GM18498 (cell line): ENCODE data around the gene SPNS3.

Experiments used
- ATAC-seq: cut with Tn5 transposase; IDR thresholded peaks from one replicate; pipeline ENCODE4 v1.9.1; 2021; ENCODE audit warnings: mild to moderate bottlenecking, moderate library complexity; ENCODE audit not compliant: unreplicated experiment

The SPNS3 gene

DNA sequence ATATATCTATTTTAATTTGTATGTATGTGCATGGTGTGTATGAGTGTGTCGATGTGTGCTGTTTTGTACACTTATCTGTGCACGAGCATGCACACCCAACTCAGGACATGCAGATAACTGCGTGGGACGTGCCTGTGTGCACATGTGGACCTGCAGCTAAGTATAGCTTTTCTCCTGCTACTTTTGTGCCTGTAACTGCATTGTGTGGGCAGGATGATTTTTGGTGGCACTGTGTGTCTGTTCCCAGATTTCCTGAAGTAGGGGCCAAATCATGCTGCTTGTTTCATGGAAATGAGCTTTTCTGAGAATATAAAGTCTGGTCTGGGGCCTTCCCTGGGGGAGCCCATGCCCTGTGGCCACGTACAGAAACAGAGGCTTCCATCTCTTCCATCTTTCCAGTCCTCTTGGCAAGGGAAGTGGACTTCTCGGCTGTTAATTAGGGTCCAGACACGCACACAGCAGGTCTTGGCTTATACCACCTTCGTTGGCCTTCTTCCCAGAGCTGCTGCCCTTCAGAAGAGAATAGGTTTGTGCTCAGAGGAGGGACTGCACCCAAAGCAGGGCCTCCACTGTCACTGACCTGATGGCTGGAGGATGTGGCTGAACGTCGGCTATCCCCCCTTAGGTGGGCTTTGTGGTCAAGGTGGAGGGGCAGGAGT is 30.2 kb downstream of the SPNS3 start:
- ATAC-seq, result no peak

DNA sequence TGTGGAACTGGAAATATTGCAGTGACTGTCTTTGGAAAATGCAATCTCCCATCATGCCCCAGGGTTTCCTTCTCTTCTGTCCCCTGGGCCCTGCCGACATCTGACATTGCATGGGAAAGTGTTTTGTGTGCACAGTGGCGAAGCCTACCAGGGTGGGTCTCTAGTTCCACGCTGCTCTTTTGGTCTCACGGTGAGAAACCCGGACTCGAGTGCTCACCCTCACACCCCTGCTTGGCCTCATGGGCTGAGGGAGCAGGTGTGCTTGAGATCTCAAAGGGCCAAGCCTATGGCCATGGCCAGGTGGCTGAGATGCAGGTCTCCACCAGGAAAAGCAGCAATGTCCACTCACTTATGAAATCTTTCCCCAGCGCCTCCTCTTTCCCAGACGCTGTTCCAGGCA is 32.0 kb downstream of the SPNS3 start:
- no peak for ATAC-seq

DNA sequence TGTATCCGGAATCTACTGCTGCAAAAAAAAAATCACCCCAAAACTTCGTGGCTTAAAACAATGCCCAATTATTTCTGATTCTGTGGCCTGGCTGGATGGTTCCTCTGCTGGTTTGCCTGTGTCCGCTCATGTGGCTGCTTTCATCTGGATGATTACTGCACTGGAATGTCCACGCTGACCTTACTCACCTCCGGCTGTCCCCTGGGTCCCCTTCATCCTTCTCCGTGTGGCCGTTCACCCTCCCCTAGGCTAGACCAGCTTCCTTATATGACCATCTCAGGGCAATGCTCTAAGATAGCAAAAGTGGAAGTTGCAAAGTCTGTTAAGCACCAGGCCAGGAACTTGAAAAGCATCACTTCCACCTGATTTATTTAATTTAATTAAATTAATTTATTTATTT is 33.5 kb downstream of the SPNS3 start:
- ATAC-seq, result no peak

DNA sequence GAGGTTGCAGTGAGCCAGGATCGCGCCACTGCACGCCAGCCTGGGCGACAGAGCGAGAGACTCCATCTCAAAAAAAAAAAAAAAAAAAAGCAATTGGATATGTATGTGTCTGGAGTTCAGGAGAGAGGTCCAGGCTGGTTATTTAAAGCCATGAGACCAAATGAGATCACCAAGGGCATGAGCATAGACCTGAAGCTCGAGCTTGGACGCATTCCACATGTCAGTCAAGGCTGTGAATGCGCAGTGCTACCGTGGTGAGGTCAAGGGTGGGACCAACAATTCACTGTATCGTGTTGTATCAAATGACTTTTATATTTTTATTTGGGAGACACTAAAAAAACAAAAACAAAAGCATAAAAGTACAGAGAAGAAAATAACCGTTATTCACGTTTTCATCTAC is 35.8 kb downstream of the SPNS3 start:
- no peak for ATAC-seq

DNA sequence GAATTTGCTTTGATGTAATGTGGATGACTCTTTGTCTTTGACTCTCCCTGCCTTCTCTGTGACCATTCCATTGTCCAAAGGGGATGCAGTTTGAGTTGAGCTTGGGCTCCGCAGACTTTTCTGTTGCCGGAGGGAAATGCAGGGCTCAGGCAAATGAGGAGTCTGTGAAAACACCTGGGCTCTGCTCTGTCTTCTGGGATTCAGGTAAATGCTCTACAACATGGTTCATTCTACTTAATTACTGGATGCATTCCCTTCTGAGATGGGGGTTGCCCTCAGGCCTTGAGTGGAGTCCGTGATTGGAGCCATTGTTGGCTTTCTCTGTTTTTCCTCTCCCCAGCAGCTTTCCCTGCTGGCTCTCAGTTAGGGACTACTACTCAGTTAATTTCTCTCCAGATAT is 38.5 kb downstream of the SPNS3 start:
- ATAC-seq, result no peak

DNA sequence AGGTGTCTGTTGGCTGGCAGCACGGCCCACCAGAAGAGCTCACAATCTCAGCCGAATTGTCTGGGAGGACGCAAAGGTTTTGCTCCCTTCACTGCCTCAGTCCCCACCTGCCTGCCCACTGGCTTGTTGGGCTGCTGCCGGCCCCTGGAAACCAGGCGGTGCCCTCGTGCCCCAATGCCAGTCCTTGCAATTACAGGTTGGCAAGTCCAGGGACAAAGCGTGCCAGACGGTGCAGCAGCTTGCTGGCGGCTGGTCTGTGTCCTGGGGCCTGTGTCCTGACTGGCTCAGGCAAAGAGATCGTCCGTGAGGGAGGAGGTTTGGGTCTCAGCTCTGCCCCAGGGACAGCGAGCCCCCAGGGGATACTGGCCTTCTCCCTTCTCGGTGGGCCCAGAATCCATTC is 40.4 kb downstream of the SPNS3 start:
- ATAC-seq, result no peak

DNA sequence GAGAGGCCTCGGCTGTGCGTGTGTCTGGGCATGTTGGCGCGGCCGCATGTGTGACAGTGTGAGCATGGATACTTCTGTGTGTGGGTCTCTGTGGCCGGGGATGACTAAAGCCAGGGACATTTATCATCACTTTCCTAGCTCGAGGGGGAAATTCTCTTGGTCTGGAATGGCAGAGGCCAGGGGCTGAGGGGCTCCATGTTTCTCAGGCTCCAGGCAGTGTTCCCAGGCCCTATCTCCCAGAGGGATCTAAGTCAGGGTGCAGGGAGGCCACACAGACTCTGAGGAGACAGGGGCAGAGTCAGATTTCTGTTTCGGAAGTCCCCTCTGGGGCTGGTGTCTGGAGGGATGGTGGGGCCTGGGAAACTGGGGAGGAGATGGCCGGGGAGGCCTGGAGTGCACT is 41.3 kb downstream of the SPNS3 start:
- no peak for ATAC-seq

DNA sequence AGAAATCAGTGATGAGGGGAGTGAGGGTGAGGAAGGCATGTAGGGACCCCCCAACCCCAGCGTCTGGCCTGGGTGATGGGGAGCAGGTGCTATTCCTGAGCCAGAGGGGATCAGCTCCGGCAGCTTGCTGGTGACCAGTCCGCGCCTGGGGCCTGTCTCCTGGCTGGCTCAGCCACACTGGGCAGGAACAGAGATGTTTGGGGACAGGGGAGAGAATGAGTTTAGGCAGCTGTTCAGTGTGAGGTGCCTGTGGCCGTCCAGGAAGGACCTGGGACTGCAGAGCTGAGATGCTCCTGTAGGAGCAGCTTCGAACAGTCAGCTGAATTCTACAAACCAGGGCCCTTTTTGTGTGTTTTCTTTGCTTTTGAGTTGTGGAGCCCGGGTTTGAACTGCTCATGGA is 41.7 kb downstream of the SPNS3 start:
- no peak for ATAC-seq

DNA sequence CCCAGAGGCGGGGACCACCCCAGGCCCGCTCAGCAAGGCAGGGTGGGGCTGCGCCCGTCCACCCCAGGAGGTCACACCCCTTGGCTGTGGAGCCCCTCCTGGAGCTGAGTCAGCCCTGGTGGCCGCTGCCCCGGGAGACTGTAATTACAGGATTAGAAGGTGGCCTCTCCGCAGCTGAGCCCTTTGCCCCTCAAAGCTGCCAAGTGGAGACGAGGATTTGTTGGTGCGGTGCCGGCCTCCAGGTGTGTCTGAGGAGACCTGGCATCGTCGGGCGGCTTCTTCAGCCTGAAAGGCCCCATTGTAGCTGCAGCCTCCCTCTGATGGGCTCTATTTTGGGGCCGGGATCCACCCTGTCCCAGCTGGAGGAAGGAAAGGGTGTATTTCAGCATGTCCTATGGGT is 42.3 kb downstream of the SPNS3 start:
- no peak for ATAC-seq

DNA sequence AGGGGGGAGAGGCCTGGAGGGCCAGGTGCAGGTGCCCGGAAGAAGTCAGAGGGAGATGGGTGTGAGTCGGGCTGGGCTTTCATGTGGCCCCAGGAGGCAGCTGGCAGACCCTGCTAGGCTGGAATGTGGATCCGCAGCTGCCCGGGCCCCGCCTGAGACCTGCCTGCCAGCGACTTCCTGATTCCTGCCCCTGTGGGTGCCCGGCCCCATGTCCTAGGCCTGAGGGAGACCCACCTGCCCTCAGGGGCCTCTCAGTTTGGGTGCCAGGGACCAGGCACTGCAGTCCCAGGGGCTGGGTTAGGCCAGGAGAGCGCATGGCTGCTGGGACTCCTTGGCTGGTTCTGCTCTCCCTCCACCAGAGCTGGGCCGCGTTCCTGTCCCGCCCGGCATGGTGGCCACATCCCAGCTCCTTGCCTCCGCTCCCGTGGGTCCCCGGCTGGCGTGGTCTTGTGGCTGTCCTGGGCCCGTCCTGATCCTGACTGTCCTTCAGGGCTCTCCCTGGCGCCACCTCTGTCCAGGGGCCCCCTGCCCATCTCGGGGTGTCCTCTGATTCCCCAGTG is 42.9 kb downstream of the SPNS3 start:
- no peak for ATAC-seq

DNA sequence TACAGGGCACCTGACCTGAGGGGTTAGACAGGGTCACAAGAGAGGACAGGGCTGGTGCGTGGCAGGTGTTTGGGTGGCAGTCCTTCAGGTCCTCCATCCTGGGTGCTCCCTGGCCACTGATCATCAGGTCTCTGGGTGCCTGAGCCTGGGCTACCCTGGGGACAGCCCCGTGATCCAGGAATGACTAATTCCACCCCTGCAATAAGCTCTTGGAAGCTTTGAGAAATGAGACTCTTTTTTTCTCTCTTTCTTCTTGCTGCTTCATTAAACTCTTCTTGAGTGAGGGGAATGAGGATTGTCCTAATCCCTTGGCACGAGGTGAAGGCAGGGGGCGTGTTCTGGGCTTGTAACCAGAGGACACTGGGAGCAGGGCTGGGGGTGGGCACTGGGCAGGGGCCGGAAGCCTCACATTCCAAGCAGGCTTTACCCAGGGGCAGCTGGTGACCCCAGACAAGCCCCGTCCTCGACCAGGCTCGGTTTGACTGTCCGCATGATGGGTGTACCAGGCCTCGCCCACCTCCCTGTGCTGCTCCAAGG is 43.6 kb downstream of the SPNS3 start:
- no peak for ATAC-seq

DNA sequence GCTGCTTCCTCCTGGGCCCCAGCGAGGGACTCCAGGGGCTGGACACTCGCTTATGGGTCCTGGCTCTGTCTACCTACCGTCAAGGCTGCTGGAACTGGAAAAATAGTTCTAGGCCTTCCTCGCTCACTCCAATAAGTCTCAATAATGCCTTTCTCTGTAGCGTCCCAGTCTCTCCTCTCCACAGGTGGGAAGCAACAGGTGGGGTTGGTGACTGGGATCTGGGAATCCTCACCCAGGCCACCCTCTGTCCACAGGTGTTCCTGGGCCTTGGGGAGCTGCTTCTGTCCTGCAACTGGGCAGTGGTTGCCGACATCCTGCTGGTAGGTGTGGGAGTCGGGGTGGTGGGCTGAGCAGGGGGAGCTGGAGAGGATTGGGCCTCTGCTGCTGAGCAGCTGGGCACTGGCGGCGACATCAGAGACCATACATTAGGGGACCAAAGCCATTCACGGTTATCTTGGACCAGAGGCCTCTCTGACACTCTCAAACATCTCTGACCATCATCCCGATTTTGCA is 44.6 kb downstream of the SPNS3 start:
- no peak for ATAC-seq

DNA sequence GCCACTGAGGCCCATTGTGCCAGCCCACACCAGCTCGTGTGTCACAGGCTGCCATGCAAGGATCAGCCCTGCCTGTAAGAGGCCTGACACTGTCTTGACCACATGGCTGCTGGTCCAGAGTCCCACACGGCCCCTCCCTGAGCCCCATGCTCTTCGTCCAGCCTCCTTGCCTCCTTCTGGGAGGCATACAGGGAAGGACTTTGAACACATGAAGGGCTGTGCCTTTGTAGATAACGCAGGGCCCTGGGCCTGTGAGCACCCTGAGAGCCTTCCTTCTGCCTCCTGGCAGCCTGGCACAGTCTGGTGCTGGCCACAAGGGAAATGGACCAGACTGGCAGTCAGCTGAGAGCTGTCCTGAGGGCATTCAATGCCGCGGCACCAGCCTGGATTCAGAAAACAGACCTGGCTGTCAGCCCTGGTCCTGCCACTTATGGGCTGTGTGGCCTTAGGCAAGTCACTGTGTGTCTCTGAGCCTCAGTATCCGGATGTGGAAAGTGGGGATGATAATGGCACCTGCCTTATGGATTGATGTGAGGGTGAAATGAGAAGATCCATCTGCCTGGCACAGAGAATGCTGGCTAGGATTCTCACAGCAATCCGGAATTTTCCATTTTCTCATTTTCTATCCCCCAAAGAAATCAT is 45.7 kb downstream of the SPNS3 start:
- ATAC-seq, result no peak

DNA sequence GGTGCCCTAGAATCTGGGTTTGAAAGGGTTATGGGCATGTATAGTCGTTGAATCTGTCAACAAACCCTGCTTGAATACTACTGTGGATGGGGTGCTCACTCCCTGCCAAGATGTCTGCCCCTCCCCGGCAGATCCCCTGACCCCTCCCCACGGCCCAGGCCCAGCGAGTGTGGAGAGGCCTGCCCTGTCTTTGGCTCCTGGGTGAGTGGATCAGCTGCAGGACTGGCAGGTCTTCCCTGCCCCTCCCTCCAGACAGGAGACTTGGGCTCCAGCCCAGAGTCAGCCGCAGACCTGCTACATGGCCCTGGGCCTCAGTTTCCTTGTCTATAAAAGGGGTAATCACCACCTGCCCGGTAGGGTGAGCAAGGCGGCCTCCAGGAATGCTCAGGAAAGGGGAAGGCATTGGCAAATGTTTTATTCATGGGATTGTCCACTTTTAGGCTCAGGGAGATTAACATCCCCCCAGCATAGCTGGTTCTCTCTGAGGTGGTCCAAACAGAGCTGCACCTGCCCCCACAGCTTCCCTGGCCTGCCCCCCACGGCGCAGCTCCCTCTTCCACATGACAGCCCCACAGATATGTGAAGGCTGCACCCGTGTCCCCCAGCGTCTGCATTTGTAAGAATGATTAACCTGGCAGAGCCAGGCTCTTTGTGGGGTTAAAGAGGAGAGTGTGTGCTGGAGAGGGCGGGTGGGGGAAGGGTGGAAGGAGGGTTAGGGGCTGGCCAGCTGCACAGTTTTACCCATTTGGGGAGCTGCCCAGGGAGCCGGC is 46.4 kb downstream of the SPNS3 start:
- no peak for ATAC-seq

DNA sequence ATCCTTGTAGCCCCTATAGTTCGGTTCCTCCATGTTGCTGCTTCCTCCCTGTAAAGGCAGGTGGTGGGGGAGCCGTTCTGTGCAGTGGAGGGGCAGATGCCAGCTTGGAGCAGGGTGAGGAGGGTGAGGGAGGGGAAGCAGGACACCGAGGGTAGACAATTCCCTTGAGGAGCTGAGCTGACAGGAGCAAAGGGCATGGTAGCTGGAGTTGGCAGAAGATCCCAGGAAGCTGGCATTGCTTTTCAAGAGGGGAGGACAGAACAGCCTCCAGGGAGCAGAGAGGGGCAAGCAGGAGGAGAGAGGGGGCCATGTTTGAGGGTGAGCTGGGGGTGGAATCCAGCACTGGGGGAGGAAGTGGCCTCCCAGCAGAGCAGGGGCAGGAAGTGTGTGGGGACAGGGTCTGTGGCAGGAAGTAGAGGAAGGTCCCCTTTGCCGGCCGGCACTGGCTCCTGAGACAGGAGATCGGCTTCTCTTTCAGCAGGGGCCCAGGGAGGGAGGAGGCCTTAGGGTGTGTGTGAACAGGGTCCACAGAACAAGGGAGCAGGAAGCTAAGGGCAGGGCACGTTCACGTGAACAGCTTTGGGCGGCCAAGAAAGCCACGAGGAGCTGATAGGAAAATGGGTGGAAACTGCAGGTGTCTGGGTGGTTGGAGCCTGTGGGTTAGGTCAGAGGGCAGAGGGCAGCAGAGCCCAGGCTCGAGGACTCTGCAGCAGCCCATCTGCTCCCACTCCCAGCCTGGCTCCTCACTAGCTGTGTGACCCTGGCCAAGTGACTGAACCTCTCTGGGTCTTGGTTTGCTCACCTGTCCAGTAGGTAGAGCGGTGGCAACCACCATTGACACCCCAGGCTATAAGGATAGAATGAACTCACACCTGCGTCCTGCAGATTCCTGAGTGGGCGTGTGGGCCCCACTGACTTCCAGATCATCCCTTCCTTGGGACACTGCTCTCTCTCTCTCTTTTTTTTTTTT is 47.5 kb downstream of the SPNS3 start:
- no peak for ATAC-seq

DNA sequence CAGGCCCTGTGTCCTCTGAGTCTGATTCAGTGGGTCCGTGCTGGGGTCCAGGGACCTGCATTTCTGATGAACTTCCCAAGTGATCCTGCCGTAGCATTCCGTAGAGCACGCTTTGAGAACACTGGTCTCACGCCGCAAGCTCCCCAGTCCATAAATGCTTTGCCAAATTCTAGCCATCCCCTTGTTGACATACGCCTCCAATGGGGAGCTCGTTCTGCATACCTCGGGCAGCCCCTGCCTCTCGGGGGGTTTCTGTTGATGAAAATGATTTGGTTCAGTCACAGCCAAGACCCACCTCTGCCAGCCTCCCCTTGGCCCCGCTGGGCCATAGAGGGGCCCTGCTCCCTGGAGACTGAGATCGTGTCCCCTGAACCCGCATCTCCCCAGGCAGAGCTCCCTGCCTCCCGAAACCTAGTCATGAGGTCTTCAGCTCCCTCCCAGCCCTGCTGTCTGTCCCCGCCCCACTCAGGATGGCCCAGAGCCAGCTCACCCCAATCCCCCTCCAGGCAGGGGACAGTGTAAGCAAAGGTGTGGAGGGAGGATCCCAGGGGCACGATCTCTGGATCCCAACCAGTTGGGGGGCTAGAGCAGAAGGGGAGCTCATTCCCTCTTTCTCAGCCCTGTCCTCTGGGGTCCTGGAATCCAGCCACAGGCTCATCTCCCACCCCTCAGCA is 48.7 kb downstream of the SPNS3 start:
- ATAC-seq, result no peak

DNA sequence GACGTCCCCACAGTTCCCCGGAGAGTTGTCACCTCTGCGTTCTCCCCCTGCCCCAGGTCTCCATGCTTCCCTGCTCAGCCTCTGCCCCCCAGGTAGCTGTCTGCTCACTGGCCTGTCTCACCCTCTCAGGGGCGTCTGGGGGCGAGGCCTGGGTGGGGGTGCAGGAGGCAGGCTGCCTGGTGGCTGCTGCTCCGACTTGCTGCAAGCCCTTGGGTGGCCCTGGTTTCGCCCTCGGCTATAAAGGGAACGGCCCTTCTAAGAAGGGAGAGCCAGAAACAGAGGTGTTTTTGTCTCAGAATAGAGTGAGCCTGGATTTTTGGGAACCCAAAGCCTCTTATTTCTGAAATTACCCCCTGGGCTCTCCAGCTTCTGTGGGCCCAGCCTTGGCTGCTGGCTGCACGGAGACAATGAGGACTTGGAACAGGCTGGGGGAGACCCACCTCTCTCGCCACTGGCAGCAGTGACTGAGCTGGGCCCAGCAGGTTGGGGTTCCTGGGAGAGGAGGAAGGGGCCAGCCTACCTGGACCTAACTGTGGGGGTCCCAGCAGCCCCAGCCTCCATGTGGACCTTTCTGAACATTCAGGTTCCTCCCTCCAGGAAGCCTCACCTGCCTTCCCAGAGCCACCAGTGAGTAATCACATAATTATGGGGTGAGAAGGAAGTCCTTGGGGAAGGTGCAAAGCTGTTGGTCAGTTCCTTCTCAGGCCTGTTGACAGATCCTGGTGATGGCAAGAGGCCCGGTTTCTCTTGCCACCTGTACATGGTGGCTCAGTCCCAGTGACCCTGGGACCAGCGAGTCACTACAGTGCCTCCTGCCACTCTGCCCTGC is 49.5 kb downstream of the SPNS3 start:
- ATAC-seq, result no peak

DNA sequence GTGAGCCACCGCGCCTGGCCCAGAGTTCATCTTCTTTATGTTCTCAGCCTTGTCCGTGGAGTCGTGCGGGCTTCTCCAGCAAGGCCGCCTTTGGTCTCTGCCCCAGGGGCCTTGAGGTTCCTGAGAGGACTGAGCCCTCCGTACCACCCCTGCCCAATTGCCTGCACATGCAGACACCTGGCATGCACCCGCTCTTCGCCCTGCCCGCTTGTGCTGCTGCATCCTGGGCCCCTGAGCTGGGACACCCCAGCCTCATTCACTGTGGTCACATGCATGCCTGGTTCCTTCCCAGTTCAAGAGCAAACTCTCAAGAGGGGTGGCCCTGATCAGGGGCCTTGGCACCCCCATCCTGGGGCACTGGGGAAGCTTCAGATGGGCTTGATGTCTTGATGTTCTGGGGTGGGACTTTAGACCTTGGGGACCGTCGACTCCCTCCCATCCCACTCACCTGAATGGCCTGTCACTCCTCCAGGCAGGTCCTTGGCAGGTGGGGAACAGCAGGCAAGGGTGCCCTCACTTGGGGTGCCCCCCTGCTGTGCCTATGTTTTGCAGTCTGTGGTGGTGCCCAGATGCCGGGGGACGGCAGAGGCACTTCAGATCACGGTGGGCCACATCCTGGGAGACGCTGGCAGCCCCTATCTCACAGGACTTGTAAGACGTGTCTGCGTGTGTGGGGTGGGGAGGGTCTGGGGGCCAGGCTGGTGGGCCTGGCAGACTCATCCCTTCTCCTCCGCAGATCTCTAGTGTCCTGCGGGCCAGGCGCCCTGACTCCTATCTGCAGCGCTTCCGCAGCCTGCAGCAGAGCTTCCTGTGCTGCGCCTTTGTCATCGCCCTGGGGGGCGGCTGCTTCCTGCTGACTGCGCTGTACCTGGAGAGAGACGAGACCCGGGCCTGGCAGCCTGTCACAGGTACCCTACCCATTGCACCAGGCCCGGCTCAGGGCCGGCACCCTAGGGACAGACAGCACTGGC is 52.2 kb downstream of the SPNS3 start:
- ATAC-seq, result no peak
